ENCODE data around the gene ARL15.
"Not testable (repeated sequence)": the region's sequence is repeated elsewhere in the genome, so short reads cannot be mapped to it uniquely, and the experiment has no call there.

The ARL15 gene

DNA sequence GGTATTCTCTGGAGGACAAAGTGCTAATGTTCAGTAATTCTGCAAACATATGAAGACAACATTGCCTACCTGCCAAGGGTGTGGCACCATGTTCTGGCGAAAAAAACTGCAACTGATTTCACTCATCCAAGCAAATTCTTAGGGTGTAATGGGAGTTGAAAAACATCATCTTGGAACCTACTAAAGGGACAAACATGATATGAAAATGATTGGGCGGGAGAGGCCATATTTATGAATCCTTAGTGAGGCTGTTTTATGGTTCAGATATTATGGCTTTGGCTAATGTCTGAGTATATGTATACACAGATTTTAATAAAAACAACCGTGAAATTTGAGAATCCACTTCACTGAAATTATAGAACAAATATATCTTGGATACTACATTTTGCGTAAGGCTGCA, 225.7 kb downstream of the ARL15 start:
- DNase-seq, result no peak

DNA sequence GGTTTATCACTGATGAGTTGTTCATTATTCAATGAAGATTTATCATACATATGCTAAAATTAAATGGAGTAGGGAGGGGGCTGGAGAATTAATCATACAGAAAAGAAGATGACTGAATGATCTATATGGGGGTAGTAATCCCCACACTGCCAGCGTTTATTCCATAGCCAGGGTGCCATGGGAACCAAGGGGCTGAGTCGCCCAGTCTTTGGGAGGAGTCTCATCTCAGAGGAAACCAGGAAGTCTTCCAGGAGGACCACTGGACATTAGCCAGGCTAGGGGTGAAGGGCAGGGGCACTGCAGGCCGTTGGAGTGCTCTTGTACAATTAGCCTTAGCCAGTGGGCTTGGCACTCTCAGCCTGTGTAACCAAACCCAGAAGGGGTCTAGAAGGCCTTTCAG, 226.5 kb downstream of the ARL15 start:
- DNase-seq, result no peak

DNA sequence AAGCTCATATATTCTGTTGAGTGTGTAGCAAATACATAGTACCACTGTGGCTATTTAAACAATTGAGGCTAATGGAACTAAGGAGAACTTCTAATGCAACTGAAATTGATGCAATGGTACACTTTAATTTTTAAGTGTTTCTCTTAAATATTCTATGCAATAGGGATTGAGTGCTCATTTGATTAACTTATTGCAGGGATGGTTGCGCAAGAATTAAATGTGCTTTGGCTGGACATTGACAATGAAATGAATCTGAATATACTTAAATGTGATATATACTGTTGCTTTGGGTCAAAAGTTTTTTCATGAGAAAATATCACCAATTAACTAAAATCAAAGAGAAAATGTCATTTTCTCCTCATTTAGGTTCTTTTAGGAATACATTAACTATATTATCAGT, 227.1 kb downstream of the ARL15 start:
- no peak for DNase-seq

DNA sequence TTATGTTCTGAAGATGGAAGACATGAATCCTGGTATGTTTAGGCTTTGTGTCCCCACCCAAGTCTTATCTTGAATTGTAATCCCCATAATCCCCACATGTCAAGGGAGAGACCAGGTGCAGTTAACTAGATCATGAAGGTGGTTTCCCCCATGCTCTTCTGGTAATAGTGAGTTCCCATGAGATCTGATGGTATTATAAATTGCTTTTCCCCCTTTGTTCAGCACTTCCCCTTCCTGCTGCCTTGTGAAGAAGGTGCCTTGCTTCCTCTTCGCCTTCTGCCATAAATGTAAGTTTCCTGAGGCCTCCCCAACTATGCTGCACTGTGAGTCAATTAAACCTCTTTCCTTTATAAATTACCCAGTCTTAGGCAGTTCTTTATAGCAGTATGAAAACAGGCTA, 229.0 kb downstream of the ARL15 start:
- no peak for DNase-seq

DNA sequence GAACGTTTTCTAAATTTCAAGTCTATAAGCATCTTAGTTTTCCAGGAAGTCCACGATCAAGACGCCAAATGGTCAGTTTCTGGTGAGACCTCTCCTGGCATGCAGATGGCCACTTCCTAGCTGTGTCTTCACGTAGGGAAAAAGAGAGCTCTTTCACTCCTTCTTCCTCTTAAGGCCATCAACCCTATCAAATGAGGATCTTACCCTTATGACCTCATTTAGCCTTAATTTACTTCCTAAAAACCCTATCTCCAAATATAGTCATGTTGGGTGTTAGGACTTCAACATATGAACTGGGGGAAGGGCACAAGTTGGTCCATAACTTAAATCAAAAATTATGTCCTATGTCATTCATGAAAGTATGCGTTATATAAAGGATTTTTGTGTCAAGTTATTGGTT, 229.5 kb downstream of the ARL15 start:
- no peak for DNase-seq

DNA sequence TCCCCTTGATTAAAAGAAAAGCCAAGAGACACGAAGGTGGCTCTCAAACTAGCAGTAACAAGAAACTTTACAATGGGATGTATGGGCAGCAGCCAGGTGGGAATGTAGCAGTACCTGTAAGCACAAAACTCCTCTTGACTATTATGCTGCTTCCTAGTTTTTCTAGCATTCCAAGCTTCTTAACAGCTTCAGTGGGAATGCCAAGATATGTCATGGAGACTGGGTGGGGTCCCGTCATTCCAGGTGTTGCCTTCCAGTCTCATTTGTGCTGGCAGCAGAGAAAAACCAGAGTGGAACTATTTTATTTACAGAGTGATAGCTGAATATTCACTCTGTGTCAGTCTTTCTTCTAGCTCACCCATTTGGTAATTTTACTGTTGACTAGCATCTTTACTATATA, 236.6 kb downstream of the ARL15 start:
- no peak for DNase-seq

DNA sequence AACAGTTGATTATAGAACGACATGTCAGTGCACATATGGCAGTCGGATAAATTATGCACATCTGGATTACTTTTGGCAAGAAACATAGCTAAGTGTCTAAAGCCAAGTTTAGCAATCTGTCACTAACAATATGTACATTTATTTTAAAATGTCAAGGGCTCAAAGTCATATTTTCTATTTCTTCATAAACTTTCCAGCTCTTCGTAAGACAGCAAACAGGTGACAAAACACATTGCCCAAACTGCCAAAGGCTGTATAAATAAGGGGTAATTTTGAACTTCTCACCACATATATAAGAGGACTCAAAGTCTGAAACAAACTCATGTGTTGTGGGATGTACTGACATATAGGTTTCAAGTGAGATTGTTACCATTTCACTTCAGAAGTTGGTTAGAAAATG, 237.2 kb downstream of the ARL15 start:
- no peak for DNase-seq

DNA sequence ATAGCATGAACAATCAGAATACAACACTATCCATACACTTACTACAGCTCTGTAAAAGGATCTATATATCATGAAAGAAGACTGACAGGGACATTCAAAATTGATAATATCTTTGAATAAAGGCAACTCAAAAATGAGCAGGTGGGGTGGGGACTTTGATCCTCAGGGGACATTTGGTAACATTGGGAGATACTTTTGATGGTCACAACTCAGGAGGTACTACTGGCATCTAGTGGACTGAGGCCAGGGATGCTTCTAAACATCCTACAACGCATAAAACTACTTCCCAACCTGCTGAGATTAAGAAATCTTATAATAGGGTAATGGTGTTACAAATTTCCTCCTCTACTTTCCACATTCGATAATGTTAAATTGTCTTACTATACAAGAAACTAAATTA, 243.9 kb downstream of the ARL15 start:
- no peak for DNase-seq

DNA sequence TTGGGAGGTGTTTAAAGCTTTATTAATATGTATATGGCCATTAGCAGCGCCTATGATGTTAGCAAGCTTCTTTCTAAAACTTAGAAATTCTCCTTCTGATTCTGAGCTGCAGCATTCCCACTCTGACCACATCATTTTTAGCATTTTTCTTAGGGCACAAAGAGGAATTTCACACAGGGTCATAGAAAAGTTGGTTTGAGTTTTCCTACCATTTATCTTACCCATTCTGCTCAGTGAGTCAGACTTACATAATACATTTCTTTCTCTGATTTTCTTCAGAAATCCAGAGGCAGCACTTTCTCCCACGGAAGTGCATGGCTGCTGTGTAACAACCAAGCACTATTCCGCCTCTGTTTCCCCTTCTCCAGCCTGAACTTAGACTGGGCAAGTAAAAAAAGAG, 246.6 kb downstream of the ARL15 start:
- no peak for DNase-seq

DNA sequence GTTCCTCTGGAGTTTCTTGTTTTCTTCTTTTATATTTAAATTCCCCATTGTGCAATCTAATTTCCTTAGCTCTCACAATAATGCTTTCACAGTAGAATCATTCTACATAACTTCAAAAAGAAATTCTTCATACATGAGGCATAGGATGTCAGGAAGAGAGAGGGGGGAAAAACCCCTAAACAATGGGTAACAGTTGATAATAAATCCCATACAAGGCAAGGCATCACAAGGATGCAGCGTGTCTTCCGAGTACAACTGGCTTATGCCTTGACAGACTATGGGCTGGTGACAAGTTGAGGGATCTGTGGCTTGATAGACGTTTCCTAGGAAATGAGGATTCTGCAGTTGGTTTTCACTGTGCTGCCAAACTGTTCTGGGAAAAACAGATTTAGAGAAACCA, 247.4 kb downstream of the ARL15 start:
- no peak for DNase-seq

DNA sequence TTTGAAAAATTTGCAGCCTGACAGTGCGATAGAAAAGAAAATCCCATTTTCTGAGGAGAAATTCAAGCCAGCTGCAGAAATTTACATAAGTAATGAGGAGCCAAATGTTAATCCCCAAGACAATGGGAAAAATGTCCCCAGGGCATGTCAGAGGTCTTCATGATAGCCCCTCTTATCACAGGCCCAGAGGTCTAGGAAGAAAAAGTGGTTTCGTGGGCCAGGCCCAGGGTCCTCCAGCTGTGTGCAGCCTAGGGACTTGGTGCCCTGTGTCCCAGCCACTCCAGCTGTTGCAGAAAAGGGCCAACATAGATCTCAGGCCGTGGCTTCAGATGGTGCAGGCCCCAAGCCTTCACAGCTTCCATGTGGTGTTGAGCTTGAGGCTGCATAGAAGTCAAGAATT, 249.5 kb downstream of the ARL15 start:
- not testable (repeated sequence) for DNase-seq

DNA sequence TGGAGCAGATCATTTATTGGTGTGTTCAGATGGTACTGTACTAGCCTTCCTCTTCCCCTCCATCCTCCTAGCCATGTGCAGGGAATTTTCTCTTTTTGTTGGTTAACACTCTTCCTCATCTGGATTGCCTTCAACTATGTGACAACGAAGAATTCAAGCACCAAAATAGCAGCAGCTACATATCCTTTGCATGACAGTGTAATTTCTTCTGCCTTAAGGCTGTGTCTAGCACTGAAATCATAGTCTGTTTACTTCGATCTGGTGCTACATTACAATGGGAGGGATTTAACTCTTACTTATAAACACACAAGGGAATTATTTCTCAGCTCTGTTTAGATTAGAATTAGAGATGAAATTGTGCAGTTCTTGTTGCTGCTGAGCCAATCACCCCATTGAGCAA, 260.4 kb downstream of the ARL15 start:
- no peak for DNase-seq

DNA sequence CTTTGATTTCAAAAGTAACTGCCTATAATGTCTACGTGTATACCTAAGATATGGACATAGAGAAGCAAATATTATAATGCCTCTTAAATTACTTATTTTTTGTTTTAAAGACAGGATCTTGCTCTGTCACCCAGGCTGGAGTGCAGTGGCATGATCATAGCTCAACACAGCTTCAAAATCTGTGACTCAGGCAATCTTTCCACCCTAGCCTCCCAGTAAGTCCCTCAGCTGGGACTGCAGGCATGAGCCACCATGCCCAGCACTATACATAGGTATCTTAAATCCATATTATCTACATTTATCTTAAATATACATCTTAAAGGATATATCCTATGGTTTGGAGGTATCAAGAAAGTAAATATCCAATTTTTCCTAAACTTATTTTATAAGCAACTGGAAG, 261.2 kb downstream of the ARL15 start:
- DNase-seq, result no peak

DNA sequence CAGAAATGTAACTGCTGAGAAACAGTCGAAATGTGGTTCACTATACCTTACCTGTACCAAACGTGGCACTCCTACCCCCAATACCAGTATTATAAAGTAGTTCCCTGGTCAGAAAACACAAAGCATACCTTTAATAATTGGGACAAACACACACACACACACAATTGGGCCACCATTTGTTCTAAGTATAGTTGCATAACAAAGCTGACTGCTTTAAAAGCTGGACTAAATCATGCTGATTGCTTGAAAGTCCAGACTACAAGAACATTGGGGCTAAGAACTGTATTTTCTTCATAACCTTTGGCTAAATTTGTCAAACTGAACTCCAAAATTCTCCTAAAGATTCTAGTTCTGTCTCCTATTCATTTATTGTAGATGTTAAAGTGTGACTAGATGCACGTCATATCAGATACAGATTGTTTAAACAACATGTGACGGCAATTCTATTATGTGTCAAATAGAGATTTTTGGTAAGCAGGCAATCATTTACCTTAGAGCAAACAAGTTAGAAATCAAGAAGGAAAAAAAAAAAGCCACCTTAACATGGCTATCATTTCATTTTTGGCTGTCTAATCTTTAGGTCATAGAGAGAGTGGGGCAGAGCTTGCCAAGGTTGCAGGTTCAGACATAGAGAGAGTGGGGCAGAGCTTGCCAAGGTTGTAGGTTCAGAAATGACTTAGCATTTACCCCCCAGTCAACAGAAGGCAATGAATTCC, 265.1 kb downstream of the ARL15 start:
- no peak for DNase-seq

DNA sequence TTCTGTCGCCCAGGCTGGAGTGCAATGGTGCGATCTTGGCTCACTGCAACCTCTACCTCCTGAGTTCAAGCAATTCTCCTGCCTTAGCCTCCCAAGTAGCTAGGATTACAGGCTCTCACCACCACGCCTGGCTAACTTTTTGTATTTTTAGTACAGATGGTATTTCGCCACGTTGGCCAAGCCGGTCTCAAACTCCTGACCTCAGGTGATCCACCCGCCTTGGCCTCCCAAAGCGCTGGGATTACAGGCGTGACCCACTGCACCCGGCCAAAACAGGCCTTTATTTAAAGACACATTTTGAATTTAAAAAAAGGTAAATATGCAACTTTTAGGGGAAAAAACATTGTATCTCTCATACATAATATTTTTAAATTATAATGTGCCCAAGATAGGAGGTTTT, 266.1 kb downstream of the ARL15 start:
- DNase-seq, result not testable (repeated sequence)

DNA sequence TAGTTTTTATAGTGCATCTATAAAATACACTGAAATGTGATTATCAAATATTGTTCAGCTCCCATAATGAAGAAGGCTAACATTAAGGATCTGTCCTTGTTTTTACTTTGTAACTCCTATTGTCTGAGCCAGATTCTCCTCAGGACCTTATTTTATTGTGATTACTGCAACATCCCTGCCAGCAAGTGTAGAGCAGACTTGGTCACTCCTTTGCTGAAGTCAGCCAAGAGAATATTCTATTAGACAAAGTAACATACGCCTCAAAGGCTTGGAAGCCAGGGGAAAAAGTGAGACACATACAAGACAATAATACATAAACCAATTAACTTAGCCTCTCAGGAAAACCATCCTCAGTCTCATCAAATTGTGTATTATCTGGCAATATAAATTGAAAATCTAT, 269.6 kb downstream of the ARL15 start:
- no peak for DNase-seq

DNA sequence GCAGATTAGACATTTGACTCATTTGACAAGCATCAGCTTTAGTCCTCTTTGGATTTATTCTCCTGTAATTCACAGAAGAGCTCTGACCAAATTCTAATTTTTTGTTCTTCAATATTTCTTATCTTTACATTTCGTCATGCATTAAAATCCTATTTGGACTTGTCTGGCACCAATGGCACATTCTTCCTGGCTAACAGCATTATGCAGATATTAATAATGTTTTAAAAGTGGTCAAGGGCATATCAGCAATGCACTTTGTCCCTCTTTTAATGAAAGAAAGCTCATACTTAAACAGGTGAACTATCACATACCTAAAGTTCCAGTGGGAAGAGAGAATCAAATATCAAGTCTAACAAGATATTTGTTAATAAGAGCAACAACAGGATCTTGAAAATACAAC, 270.4 kb downstream of the ARL15 start:
- DNase-seq, result no peak

DNA sequence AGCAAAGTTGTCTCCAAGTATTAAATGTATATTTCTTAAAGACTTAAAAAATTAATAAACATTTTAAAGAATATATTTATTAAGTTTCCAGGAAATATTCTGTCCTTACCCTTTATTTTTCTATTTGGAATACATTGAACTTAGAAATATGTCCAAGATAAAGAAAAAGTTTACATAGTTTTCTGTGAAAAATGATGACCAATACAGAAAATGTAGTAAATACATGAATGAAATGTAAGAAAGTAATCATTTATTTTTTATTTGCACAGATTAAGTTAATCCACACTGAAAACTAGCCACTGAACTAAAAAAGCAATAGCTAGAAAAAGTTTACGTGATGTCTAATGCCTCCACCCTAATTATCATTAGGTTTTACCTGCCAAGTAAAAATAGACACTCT, 273.2 kb downstream of the ARL15 start:
- no peak for DNase-seq

DNA sequence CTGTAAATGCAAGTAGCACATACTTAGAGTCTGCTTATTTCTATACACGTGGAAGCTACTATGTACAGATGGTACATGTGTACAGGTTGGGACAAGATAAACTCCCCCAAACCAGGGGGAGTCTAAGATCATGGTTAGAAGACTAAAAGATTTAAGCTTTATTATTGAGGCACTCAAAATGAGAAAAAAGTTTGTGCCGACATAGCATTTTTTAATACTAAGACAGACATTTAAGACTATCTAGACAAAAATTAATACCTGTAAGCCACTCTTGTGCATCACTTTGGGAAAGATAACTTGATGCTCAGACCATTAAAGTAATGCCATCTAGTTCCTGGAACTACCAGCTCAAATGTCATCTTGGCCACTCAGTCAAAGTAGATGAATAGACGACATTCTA, 279.4 kb downstream of the ARL15 start:
- no peak for DNase-seq

DNA sequence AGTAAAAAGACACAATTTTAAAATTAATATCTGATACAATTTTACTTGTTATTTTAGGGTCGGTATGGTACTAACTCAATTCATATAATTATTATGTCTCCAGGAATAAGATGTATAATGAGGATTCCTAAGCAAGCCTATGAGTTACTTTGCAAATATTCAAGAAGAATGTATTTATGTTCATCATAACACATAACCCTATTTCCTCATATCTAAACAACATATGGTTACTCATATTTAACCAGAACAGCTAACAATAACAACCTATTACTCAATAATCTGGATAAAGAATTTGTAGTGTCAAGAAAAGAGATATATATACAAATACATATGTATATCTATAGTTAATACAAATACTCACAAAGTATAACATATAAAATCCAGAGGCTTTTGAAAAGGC, 285.9 kb downstream of the ARL15 start:
- no peak for DNase-seq

DNA sequence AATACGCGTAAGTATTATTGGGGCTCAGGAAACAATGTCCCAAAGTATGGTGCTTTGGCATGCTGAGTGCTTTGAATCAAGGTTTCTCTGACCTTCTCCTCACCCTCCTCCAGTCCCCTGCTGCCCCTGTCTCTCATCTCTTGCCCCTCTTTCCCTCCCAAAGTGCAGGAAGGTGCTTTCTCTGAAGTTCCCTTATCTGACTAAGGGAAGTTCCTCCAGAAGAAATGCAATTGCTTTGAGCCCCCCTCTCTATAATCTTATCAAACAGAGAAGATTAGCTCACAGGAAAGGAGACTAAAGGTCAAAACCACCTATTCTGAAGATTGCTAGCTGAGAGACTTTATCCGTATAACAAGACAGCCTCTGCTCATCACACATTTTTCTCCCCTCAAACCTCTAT, 288.1 kb downstream of the ARL15 start:
- no peak for DNase-seq

DNA sequence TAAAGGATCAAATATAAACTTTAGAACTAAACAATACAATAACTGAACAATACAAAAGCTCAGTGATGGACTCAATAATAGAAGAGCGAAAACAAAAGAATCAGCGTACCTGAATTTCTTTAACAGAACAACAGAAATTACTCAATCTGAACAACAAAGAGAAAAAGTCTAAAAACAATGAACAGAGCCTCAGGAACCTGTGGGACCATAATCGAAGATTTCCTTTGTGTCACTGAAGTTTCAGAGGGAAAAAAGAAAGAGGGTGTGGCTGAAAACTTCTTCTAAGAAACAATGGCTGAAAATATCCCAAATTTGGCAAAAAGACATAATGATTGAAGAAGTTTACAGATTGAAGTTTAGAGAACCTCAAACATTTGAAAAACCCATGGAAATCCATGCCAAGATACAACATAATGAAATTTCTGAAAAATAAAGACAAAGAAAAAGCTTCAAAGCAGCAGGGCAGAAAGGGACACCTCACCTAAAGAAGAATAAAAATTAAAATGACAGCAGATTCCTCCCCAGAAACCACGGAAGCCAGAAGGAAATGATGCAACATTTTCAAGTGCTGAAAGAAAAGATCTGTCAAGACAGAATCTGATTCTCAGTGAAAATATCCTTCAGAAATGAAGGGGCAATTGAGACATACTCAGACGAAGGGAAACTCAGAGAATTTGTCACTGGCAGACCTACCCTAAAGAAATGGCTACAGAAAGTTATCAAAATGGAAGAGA, 288.8 kb downstream of the ARL15 start:
- DNase-seq, result no peak

DNA sequence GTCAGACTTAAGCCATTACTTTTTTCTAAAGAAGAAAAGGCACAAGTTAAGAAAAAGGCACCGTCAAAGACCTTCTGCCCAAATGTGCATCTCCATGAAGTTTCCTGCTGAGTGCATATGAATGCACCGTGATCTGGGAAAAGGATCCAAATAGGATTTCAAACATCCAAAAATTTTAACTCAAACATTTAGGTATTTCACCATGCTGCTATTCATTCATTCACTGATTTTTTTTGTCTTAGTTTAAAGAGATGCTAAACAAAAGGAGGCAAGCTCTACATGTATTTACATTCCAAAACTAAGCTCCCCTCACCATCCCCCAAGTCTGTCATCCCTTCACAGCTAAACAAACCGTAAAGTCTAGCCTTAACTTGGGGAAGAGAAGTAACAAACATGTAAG, 291.9 kb downstream of the ARL15 start:
- no peak for DNase-seq

DNA sequence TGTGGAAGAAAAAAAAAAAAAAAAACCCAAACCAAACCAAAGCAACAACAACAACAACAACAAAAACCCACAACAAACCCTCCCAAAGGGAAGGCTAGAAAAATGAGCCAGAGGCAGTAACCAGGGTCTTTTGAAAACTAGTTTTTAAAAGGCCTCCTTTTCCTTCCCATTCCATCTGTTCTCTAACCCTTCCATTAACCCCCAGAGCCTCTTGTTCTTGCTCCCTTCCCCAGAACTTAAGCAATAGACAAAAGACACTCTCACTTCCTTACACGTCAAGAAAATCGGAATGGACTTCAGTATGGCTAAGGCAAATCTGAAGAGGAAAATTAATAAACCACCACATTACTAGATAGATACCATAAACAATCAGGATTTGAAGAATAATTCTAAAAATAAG, 292.8 kb downstream of the ARL15 start:
- DNase-seq, result no peak
